Effector memory CD4-positive, alpha-beta T cell (primary cell): ENCODE results near the gene ATF6.
A peak's percentile ranks its signal among the peaks of the same experiment; 100 is the strongest.

Source experiments
- DNase-seq, 3 donors: peaks; one replicate each; pipeline ENCODE4 v3.0.0-alpha.2; 2020
- H3K27ac ChIP-seq: 2 replicates; pipeline ENCODE4 v1.7.0; 2013; ENCODE audit warnings: mild to moderate bottlenecking, low read length, moderate library complexity; ENCODE audit not compliant: insufficient read depth, poor library complexity, severe bottlenecking
- H3K27me3 ChIP-seq: replicated peaks from 2 replicates; pipeline ENCODE4 v1.7.0; 2013; ENCODE audit warnings: mild to moderate bottlenecking, low read length; ENCODE audit not compliant: insufficient read depth, control insufficient read depth, poor library complexity, severe bottlenecking
- H3K36me3 ChIP-seq: 2 replicates; pipeline ENCODE4 v1.7.0; 2013; ENCODE audit warnings: mild to moderate bottlenecking, low read length, moderate library complexity; ENCODE audit not compliant: control insufficient read depth, insufficient read depth
- H3K4me1 ChIP-seq: 2 replicates; pipeline ENCODE4 v1.7.0; 2013; ENCODE audit warnings: low read length, mild to moderate bottlenecking; ENCODE audit not compliant: control insufficient read depth, insufficient read depth, poor library complexity, severe bottlenecking
- H3K4me3 ChIP-seq: 2 replicates; pipeline ENCODE4 v1.7.0; 2013; ENCODE audit warnings: low read length, low read depth, mild to moderate bottlenecking; ENCODE audit not compliant: insufficient read depth, poor library complexity, severe bottlenecking
- H3K9me3 ChIP-seq: 2 replicates; pipeline ENCODE4 v1.7.0; 2013; ENCODE audit warnings: mild to moderate bottlenecking, low read length, moderate library complexity; ENCODE audit not compliant: control insufficient read depth

The ATF6 gene

DNA sequence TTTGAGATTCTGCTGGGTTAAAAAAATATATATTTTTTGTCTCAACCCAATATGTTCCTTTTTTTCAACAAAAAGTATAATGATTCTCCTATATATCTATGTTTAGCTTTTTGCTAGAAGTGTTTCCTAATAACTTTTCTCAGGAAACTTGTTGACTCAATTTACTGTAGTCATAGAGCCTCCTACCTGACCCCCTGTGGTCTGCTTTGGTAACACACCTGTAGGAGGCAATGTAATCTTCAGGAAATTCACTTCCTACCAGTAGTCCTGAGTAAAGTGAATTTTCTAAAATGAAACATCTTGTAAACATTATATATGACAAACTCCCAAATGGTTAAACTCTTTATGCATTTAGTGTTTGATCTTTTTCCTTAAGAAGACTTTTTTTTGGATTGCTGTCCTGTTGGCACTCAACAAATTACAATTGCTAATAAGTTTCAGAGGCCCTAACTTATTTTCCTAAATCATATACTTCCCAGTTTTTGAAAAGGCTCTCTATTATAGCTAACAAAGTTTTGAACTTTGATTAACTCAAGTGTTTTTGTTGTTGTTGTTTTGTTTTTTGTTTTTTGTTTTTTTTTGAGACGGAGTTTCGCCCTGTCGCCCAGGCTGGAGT lies 139.3 kb downstream of the ATF6 start:
- DNase-seq: no peak
- H3K4me3 ChIP-seq: no peak overlapping the region
- no peaks in the 10 kb centered on the region for H3K9me3 ChIP-seq
- no peaks in the 10 kb centered on the region for H3K4me1 ChIP-seq
- H3K27me3 ChIP-seq: no peaks in the 10 kb centered on the region
- H3K36me3 ChIP-seq: no peaks in the 10 kb centered on the region
- no peak overlapping the region for H3K27ac ChIP-seq

DNA sequence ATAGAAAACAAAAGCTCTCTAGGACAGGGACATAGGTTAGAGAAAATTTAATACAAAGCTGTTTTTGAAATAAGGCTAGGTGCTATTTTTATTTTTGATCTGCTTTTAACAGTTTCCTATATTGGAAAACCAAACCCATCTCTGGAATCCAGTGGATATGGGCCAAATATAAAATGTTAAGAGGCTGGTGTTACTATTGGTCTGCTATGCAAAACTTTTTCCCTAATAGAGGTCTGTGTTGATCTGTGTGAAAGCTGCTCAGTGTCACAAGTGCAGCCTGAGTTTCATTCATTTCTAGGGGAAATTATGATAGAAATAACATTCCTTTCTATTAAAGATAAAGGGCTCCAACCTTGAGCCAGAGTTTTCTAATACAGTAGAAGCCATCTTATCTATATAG lies 141.1 kb downstream of the ATF6 start:
- Histone ChIP-seq H3K4me1 (no peaks in the 10 kb centered on the region), H3K27me3 (no peaks in the 10 kb centered on the region), H3K36me3 (no peaks in the 10 kb centered on the region)

DNA sequence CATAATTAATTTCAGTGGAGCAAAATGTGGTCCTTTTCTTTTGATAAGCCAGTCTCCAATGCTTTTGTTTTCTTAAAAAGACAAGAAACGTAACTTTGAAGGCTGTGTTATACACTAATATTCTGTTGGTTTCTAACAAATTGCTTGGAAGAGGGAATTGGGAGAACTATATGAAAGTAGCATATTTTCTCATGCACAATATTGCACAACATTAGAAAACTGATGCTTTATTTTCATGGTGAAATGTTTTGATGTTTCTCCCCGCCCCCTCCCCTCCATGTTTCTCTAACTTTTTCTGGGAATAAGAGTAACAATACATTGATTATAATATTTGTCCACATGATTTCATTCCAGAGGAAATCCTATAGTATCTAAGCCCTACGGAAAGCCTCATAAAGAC lies 142.1 kb downstream of the ATF6 start:
- DNase-seq: no peak
- Histone ChIP-seq H3K9me3 (no peaks in the 10 kb centered on the region), H3K27ac (no peak overlapping the region), H3K27me3 (no peaks in the 10 kb centered on the region), H3K4me3 (no peak overlapping the region), H3K4me1 (no peaks in the 10 kb centered on the region), H3K36me3 (no peaks in the 10 kb centered on the region)

More for the DNA sequence above, 141.1 kb downstream of the ATF6 start:
- no peak for DNase-seq
- Histone ChIP-seq H3K27ac (no peak overlapping the region), H3K9me3 (no peaks in the 10 kb centered on the region), H3K4me3 (no peak overlapping the region)

GRCh38 chr1:161910604-161911003 lies 144.5 kb downstream of the ATF6 start:
- no peak for DNase-seq
- no peaks in the 10 kb centered on the region for H3K36me3 ChIP-seq
- H3K27me3 ChIP-seq: no peaks in the 10 kb centered on the region
- H3K27ac ChIP-seq: no peak overlapping the region
- H3K4me3 ChIP-seq: no peak overlapping the region
- H3K4me1 ChIP-seq: no peaks in the 10 kb centered on the region
- H3K9me3 ChIP-seq: no peaks in the 10 kb centered on the region

DNA sequence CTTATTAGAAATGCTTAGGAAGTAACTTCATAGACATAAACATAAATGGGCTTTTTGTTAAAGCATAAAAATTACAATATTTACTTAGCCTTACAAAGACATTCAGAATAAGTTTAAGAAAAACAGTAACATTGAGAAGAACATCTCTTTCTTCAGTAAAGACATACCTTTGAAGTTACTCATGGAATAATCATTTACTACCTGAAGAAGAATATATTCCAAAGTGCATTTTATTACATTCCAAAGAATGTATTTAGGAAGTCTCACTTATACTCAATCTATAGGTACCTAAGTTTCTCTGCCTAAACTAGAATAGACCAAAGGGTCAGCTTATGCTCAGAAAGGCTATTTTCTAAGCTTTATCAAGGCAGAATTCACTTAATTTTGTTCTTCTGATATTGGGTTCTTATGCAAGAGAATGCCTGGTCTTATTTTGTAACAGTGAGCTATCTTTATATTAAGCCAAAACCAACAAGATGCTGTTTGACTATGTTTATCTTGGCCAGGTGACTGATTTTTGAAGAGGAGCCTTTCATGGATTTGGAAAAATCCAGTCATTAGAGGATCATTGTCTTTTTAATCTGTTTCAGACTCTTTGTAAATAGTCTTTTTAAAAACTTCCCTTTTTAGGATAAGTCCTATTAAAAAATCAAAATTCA lies 147.5 kb downstream of the ATF6 start:
- Histone ChIP-seq H3K9me3 (no peaks in the 10 kb centered on the region), H3K36me3 (no peaks in the 10 kb centered on the region), H3K4me3 (no peak overlapping the region), H3K4me1 (no peaks in the 10 kb centered on the region), H3K27me3 (no peaks in the 10 kb centered on the region), H3K27ac (no peak overlapping the region)
- no peak for DNase-seq

- H3K36me3 ChIP-seq: no peaks in the 10 kb centered on the region
- DNase-seq: no peak
- H3K27me3 ChIP-seq: no peaks in the 10 kb centered on the region
- H3K4me1 ChIP-seq: peaks cover 1% of the 10 kb centered on the region
- H3K27ac ChIP-seq: no peak overlapping the region
- no peaks in the 10 kb centered on the region for H3K9me3 ChIP-seq
- no peak overlapping the region for H3K4me3 ChIP-seq
These were observed 148.5 kb downstream of the ATF6 start for GRCh38 chr1:161914595-161914994.

DNA sequence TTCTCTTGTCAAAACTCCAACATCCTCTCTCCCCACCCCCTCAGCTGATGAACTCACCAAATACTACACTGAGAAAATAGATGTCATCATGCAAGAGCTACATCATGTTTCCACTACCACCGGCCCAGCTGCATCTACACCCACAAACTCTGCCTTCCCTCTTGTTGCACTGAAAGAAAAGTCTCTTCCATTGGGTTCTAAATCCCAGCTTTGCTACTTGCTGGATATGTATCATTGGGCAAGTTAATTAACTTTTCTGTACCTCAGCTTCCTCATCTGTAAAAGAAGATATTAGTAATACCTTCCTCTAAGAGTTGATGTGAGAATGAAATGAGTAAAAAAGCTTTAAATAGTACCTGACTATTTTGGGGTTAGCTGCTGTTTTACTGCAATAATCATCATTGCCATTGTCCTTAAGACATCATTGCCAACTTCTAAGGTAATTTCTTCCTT lies 149.0 kb downstream of the ATF6 start:
- no peak overlapping the region for H3K4me3 ChIP-seq
- no peak for DNase-seq

DNA sequence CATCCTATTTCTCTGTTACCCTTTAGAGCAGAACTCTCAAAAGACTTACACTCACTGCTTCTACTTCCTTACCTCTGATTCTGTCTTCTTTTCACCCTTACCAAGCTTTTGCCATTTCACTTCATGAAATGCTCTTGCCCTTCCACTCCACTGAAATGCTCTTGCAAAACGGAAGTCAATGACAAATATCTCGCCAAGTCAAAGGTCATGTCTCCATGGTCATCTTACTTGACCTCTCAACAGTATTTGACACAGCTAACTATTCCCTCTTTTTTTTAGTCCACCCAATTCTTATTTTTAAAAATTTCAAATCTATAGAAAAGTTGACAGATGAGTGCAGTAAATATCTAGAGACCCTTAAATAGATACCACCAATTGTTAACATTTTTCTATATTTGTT lies 149.9 kb downstream of the ATF6 start:
- no peak for DNase-seq
- Histone ChIP-seq H3K27me3 (no peaks in the 10 kb centered on the region), H3K9me3 (no peaks in the 10 kb centered on the region), H3K4me1 (peaks cover 4% of the 10 kb centered on the region), H3K36me3 (no peaks in the 10 kb centered on the region), H3K27ac (no peak overlapping the region), H3K4me3 (no peak overlapping the region)

More for the DNA sequence above, 149.0 kb downstream of the ATF6 start:
- H3K9me3 ChIP-seq: no peaks in the 10 kb centered on the region
- no peaks in the 10 kb centered on the region for H3K36me3 ChIP-seq
- H3K27ac ChIP-seq: no peak overlapping the region
- peaks cover 4% of the 10 kb centered on the region for H3K4me1 ChIP-seq
- H3K27me3 ChIP-seq: no peaks in the 10 kb centered on the region

DNA sequence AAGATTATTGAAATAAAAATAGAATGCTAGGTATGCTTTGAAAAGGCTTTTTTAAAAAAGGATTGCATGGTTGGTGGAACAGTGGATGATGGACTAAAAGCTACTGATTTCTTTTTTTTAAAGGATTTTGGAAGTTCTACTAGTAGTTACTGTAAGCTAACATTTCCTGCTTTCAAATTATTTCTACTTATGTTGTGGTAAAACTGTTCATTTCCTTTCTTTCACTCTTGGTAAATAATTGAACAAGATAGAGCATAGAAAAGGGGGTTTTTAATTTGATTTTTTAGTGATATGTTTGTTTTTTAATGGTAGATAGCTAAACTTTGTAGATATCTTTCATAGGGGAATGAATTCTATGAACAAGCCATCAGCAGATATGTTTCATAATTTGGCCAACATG lies 153.1 kb downstream of the ATF6 start:
- Histone ChIP-seq H3K27me3 (no peaks in the 10 kb centered on the region), H3K4me1 (peaks cover 4% of the 10 kb centered on the region), H3K4me3 (no peak overlapping the region), H3K36me3 (no peaks in the 10 kb centered on the region), H3K9me3 (no peaks in the 10 kb centered on the region), H3K27ac (peak overlapping the region; percentile 29)
- no peak for DNase-seq

GRCh38 chr1:161921491-161921890 lies 155.4 kb downstream of the ATF6 start:
- no peak for DNase-seq
- no peaks in the 10 kb centered on the region for H3K9me3 ChIP-seq
- peaks cover 4% of the 10 kb centered on the region for H3K4me1 ChIP-seq
- H3K4me3 ChIP-seq: no peak overlapping the region
- H3K36me3 ChIP-seq: peaks cover 4% of the 10 kb centered on the region
- H3K27ac ChIP-seq: no peak overlapping the region
- H3K27me3 ChIP-seq: no peaks in the 10 kb centered on the region
